GM21381 (cell line): Measurements from ENCODE around the gene RASEF.
"Not testable (repeated sequence)": the region's sequence is repeated elsewhere in the genome, so short reads cannot be mapped to it uniquely, and the experiment has no call there.

Experiments
- ATAC-seq: cut with Tn5 transposase; IDR thresholded peaks from one replicate; pipeline ENCODE4 v1.9.1; 2021; ENCODE audit warnings: mild to moderate bottlenecking, moderate library complexity; ENCODE audit not compliant: unreplicated experiment

Gene RASEF

GRCh38 chr9:83062651-83063527, at the start of gene RASEF:
Gene RASEF, minus strand, starts transcription at chr9:83063142. Its CDS starts 275 bp downstream, at chr9:83062867.
- no peak for ATAC-seq

DNA sequence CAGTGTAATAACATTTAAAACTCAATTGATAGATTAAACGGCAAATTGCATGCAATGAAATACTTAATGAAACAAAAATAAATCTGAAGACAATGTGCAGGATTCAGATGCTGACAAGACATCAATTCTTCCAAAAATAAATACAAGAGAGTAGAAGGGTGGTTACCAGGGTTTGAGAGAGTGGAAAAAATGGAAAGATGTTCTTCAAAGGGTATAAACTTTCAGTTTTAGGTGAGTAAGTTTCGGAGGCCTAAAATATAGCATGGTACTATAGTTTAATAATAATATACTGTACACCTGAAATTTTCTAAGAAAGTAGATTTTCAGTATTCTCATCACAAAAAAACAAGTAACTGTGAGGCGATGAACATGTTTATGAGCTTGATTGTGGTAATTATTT, 48.2 kb upstream of the RASEF start:
- ATAC-seq = no peak

DNA sequence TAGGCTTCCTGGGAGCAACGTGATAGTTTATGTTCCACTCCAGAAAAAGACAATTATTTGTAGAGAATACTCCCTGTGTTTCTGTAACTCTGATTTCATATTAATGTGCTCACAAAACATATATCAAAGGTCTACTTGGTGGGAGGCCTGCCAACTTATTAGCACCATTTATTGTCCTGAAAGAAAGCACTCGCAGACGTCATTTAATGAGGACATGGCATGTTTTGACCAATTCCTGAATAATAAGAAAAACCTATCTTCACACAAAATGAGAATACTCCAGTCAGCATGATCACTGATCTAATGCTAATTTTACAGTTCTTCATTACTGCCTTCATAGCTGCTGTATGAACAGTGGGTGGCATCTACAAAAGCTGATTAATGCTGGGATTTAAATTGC, 46.4 kb upstream of the RASEF start:
- ATAC-seq = no peak

GRCh38 chr9:83108208-83108607, 45.3 kb upstream of the RASEF start:
- no peak for ATAC-seq

DNA sequence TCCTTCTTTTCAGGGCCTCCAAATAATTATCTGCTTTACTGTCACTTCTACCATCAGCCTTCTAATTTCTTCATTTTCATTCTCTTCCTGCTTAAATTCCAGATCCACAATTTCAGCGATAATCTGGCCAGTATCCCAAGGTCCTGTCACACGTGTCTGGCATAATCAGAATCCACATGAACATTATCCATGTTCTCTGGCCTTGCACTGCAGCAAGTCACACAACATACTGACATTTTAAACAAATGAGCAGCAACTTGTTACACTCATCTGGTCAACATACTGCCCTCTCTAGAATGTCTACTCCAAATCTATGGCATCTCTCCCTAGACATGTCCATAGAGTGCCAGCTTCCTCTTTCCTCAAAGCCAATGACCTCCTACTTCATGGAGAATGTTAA, 43.8 kb upstream of the RASEF start:
- no peak for ATAC-seq

DNA sequence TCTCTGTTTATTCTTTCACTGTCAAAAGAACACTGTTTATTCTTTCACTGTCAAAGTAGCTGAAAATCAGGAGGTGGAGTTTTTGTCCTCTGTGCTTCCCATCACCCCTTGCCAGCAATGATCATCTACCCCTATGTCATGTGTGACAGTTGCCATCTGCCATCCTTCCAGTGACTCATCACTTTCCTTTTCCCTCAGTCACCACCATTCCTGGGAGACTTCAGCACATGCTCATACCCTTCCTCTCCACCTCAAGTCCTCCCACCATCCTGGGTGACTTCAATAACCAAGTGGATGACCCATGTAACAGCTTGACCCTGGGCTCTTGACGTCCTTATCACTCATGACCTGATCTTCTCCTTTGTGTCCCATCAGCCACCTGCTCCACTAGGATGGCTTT, 43.3 kb upstream of the RASEF start:
- no peak for ATAC-seq

- ATAC-seq = no peak
Observed at GRCh38 chr9:83097633-83098032, 34.7 kb upstream of the RASEF start.

- ATAC-seq = not testable (repeated sequence)
Observed at GRCh38 chr9:83093311-83093710, 30.4 kb upstream of the RASEF start.

- no peak for ATAC-seq
Observed at GRCh38 chr9:83081846-83082245, 18.9 kb upstream of the RASEF start.

- no peak for ATAC-seq
Observed at GRCh38 chr9:83081010-83081409, 18.1 kb upstream of the RASEF start.

DNA sequence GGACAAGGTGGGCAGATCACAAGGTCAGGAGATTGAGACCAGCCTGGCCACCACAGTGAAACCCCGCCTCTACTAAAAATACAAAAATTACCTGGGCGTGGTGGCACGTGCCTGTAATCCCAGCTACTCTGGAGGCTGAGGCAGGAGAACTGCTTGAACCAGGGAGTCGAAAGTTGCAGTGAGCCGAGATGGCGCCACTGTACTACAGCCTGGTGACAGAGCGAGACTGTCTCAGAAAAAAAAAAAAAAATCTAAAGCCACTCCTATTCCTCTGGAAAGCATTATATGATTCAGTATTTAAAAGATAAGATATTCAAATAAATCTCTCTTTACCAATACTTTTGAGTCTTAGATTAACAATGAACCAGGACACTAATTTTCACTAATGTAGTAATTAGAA, 13.0 kb upstream of the RASEF start:
- not testable (repeated sequence) for ATAC-seq

DNA sequence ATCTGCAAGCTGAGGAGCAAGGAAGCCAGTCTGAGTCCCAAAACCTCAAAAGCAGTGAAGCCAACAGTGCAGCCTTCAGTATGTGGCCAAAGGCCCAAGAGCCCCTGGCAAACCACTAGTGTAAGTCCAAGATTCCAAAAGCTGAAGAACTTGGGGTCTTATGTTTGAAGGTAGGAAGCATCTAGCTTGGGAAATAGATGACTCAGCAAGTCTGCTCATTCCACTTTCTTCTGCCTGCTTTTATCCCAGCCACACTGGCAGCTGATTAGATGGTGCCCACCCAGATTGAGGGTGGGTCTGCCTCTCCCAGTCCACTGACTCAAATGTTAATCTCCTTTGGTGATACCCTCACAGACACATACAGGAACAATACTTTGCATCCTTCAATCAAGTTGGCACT, 9.6 kb upstream of the RASEF start:
- ATAC-seq = not testable (repeated sequence)

GRCh38 chr9:83071626-83072025, 8.7 kb upstream of the RASEF start:
- no peak for ATAC-seq

GRCh38 chr9:83070261-83070660, 7.3 kb upstream of the RASEF start:
- no peak for ATAC-seq

- no peak for ATAC-seq
Observed at GRCh38 chr9:83069651-83070050, 6.7 kb upstream of the RASEF start.

GRCh38 chr9:83068414-83068813, 5.5 kb upstream of the RASEF start:
- no peak for ATAC-seq

DNA sequence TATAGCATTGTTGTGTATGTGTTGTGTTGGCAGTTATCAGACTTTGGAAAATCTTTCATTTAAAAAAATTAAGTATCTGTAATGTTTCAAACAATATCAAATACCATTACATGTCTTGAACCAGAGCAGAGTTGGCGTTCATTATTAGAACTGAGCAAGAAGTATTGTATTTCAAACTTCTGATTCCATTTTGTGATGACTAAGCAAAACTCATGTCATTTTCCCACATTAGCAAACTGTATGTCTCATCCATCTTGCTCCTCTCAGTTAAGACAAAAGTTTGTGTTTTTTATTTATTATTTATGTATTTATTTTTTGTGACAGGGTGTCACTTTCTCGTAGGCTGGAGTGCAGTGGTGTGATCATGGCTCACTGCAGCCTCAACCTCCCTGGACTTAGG, 4.6 kb upstream of the RASEF start:
- no peak for ATAC-seq

- ATAC-seq = no peak
Observed at GRCh38 chr9:83066771-83067170, 3.8 kb upstream of the RASEF start.

DNA sequence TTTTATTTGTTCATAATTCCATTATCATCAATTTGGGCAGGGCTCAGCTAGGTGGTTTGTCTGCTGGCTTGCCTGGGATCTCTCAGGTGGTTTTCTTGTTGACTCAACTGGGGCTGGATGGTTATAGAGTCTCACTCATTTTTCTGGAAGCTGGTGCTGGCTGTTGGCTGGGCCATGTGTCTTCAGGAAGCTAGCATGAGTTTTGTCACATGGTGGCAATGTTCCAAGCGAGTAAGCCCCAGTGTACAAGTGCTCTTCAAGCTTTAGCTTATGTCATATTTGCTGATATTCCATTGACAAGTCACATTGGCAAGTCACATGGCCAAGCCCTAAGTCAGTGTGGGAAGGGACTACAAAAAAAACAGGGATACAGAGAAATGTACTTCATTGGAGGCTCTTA, 2.3 kb upstream of the RASEF start:
- ATAC-seq = no peak

- ATAC-seq = no peak
Observed at GRCh38 chr9:83061990-83062650, 822 bp downstream of the RASEF start.

GRCh38 chr9:83061036-83061435, 1.9 kb downstream of the RASEF start:
- no peak for ATAC-seq

DNA sequence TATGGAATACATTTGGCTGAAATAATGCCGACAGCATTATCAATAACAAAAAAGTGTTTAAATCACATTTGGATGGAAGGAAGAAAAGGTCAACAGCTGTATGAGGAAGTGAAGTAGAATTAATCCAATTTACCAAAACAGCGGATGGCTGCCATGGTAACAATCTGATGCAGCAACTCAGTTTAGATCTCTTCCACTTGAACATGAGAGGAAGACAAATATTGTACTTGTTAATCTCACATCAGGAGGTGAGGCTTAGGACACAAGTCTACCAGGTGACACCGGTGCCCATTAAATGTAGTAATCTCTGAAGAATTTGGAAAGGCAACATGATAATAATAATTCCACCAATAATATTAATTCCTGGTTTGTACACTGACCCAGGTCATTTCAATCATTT, 2.4 kb downstream of the RASEF start:
- ATAC-seq = no peak
